H54 (cell line): Measurements from ENCODE around the gene PSMB9.

ENCODE experiments used
- DNase-seq: peaks from one replicate; pipeline ENCODE4 v3.0.0; 2011; ENCODE audit warnings: low spot score, mixed read lengths; ENCODE audit not compliant: insufficient read length
- FAIRE-seq: peaks from 3 replicates; lab custom pipeline; 2011; peaks lifted over from hg19 to GRCh38; lab: Jason Lieb, UNC
- POLR2A ChIP-seq: IDR thresholded peaks from 2 replicates; pipeline ENCODE4 v1.6.1; 2011; ENCODE audit warnings: low read depth, mild to moderate bottlenecking, low read length

Gene PSMB9

GRCh38 chr6:32888576-32888975 lies 34.6 kb downstream of the PSMB9 start:
- FAIRE-seq (no peak), DNase-seq (no peak)
- TF ChIP-seq POLR2A, result no peak

- no peak for FAIRE-seq
- no peak for TF ChIP-seq POLR2A
Observed at GRCh38 chr6:32889533-32889932, 35.5 kb downstream of the PSMB9 start.

GRCh38 chr6:32890831-32891230 lies 36.8 kb downstream of the PSMB9 start:
- DNase-seq (no peak), FAIRE-seq (no peak)
- no peak for TF ChIP-seq POLR2A

More at GRCh38 chr6:32889533-32889932, 35.5 kb downstream of the PSMB9 start:
- no peak for DNase-seq

- FAIRE-seq (peak; percentile 91), DNase-seq (peak; percentile 91)
Observed at GRCh38 chr6:32894085-32895005, 40.4 kb downstream of the PSMB9 start.

GRCh38 chr6:32895006-32895345 lies 41.0 kb downstream of the PSMB9 start:
- no peak for TF ChIP-seq POLR2A
- FAIRE-seq, result no peak
- no peak for DNase-seq

More at GRCh38 chr6:32894085-32895005, 40.4 kb downstream of the PSMB9 start:
- TF ChIP-seq POLR2A, result peak; percentile 73

- FAIRE-seq (no peak), DNase-seq (no peak)
- TF ChIP-seq POLR2A, result no peak
Observed at GRCh38 chr6:32903952-32904351, 50.0 kb downstream of the PSMB9 start.

GRCh38 chr6:32905078-32905477 lies 51.1 kb downstream of the PSMB9 start:
- no peak for TF ChIP-seq POLR2A
- FAIRE-seq (no peak), DNase-seq (no peak)

GRCh38 chr6:32906539-32906938 lies 52.5 kb downstream of the PSMB9 start:
- DNase-seq (no peak), FAIRE-seq (peak; percentile 89)

GRCh38 chr6:32908897-32909296 lies 54.9 kb downstream of the PSMB9 start:
- TF ChIP-seq POLR2A, result no peak
- no peak for DNase-seq
- FAIRE-seq, result no peak

More at GRCh38 chr6:32906539-32906938, 52.5 kb downstream of the PSMB9 start:
- TF ChIP-seq POLR2A, result no peak
